Lung (tissue), 12 donors: Measurements from ENCODE around the gene GARNL3. TPM values are rescaled to one million over a fixed set of nuclear protein-coding genes. Genes with fewer than 3 reads are reported as not detected.

Source experiments
- ATAC-seq: fragments of 200-7000 bp; cut with Tn5 transposase; one replicate; pipeline ENCODE4 v1.9.1; 2020; ENCODE audit warnings: moderate number of reproducible peaks; ENCODE audit not compliant: insufficient read depth, low FRiP score
- DNase-seq, 3 donors: peaks; one replicate each; pipeline ENCODE4 v3.0.0-alpha.2; 2013 to 2017
- H3K27ac ChIP-seq, 2 donors: one replicate each; pipeline ENCODE4 v1.5.1; 2013; ENCODE audit warnings: mild to moderate bottlenecking in 2 of 2, moderate library complexity in 2 of 2, control low read depth in 1 of 2, inconsistent platforms in 1 of 2, low read depth in 1 of 2, low read length in 1 of 2
- H3K27me3 ChIP-seq, 3 donors: one replicate each; pipeline ENCODE4 v1.5.1; 2013; ENCODE audit warnings: low read length in 2 of 3; ENCODE audit not compliant: control insufficient read depth in 3 of 3, insufficient read depth in 3 of 3
- H3K36me3 ChIP-seq, 4 donors: one replicate each; pipeline ENCODE4 v1.5.1; 2013; ENCODE audit warnings: low read length in 4 of 4, mild to moderate bottlenecking in 1 of 4, moderate library complexity in 1 of 4; ENCODE audit not compliant: control insufficient read depth in 4 of 4, insufficient read depth in 4 of 4
- H3K4me1 ChIP-seq, 5 donors: one replicate each; pipeline ENCODE4 v1.5.1; 2013; ENCODE audit warnings: low read length in 5 of 5, mild to moderate bottlenecking in 2 of 5, moderate library complexity in 1 of 5; ENCODE audit not compliant: control insufficient read depth in 5 of 5, insufficient read depth in 5 of 5
- H3K4me3 ChIP-seq: one replicate; pipeline ENCODE4 v1.5.1; 2013; ENCODE audit warnings: mild to moderate bottlenecking, control low read depth, moderate library complexity
- H3K9ac ChIP-seq, 2 donors: one replicate each; pipeline ENCODE4 v1.5.1; 2013; ENCODE audit warnings: low read length in 2 of 2, control low read depth in 1 of 2; ENCODE audit not compliant: insufficient read depth in 1 of 2
- H3K9me3 ChIP-seq, 4 donors: one replicate each; pipeline ENCODE4 v1.5.1; 2013; ENCODE audit warnings: low read length in 3 of 4, mild to moderate bottlenecking in 1 of 4, moderate library complexity in 1 of 4; ENCODE audit not compliant: control insufficient read depth in 4 of 4, insufficient read depth in 3 of 4
- WGBS, 2 donors: extraction: QIAGEN DNeasy Blood & Tissue Kit; methylation state at CpG; one replicate each; pipeline ENCODE4 v1.1.7; 2013; 5-methylcytosine and 5-hydroxymethylcytosine counted together
- polyA plus RNA-seq, 2 donors: library from polyadenylated mRNA; stranded (reverse); fragments of 200-250 nt; gene quantifications; one replicate each; pipeline ENCODE4 v1.2.1, GENCODE V29; 2013
- total RNA-seq, 2 donors: library from RNA; depleted of rRNA in 1 of 2; stranded (reverse); fragments of >200 nt in 1 of 2; gene quantifications; one replicate each; pipeline ENCODE4 v1.2.1, GENCODE V29; 2014 to 2021
- TF ChIP-seq, protein P1 (sequence below): IDR thresholded peaks from 2 replicates; pipeline ENCODE4 v1.5.1; 2012; ENCODE audit warnings: mild to moderate bottlenecking; ENCODE audit errors: control extremely low read depth, extremely low read depth
- donor health status: control.
- donor health status: control.
- donor health status: Bipolar disorder and iron deficiency.
- donor health status: healthy.
- donor health status: DM: yes; HTN: yes; CAD: no.

GARNL3 gene
- total and polyA plus RNA-seq, 4 donors: 1.5 to 31.1 (median 4.4) TPM

DNA sequence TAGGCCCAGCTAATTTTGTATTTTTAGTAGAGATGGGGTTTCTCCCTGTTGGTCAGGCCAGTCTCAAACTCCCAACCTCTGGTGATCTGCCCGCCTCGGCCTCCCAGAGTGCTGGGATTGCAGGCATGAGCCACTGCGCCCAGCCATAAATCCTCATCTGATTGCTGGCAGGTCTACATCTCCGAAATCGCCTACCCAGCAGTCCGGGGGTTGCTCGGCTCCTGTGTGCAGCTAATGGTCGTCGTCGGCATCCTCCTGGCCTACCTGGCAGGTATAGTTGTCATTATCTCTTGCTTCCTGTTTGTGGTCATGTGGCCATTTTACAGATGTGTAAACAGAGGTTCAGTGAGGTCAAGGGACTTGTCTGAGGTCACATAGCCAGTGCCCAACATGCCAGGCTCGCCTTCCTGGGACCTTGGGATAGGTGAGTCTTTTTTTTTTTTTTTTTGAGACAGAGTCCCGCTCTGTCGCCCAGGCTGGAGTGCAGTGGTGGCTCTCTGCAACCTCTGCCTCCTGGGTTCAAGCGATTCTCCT lies 135.2 kb downstream of the GARNL3 start:
- ATAC-seq (no peak), DNase-seq (no peak)
- WGBS, 2 donors: 96 to 97% methylated on average over 14 of the region's 14 CpGs
- TF ChIP-seq, protein P1, sequence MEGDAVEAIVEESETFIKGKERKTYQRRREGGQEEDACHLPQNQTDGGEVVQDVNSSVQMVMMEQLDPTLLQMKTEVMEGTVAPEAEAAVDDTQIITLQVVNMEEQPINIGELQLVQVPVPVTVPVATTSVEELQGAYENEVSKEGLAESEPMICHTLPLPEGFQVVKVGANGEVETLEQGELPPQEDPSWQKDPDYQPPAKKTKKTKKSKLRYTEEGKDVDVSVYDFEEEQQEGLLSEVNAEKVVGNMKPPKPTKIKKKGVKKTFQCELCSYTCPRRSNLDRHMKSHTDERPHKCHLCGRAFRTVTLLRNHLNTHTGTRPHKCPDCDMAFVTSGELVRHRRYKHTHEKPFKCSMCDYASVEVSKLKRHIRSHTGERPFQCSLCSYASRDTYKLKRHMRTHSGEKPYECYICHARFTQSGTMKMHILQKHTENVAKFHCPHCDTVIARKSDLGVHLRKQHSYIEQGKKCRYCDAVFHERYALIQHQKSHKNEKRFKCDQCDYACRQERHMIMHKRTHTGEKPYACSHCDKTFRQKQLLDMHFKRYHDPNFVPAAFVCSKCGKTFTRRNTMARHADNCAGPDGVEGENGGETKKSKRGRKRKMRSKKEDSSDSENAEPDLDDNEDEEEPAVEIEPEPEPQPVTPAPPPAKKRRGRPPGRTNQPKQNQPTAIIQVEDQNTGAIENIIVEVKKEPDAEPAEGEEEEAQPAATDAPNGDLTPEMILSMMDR: no peak
- Histone ChIP-seq H3K9me3 (no peaks in the 10 kb centered on the region), H3K27ac (no peak overlapping the region), H3K27me3 (no peaks in the 10 kb centered on the region), H3K4me1 (peaks cover 0 to 12% (median 7%) of the 10 kb centered on the region in 5 donors), H3K4me3 (no peak overlapping the region), H3K36me3 (peaks cover 0 to 24% (median 7%) of the 10 kb centered on the region in 4 donors), H3K9ac (no peak overlapping the region)

DNA sequence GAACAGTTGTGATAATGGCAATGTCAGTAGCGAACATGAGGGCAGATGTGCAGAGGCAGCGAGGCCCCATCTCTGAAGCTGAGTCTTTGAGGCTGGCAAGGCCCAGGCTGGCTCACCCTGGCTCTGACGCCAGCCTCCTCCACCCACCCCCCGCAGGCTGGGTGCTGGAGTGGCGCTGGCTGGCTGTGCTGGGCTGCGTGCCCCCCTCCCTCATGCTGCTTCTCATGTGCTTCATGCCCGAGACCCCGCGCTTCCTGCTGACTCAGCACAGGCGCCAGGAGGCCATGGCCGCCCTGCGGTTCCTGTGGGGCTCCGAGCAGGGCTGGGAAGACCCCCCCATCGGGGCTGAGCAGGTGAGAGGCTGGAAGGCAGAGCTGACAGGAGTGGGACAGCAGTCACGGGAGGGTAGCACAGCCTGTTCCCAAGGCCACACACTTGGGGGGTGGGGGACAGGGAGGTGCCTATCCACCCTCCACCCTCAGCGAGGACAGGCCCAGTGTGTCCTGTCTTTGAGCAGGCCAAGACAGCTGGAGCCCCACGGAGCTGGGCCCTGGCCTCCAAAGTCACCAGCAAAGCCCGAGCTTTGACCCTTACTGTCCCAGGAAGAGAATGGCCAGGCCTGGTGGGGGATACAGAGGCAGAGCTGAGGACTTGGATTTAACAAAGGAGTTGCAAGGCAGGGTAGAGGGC lies 138.0 kb downstream of the GARNL3 start:
- H3K4me3 ChIP-seq: no peak overlapping the region
- TF ChIP-seq, protein P1: no peak
- H3K36me3 ChIP-seq: peaks cover 0 to 38% (median 19%) of the 10 kb centered on the region in 4 donors
- no peak overlapping the region for H3K9ac ChIP-seq
- no peak for DNase-seq
- 64 to 84% methylated on average over 18 of the region's 18 CpGs for WGBS, 2 donors
- no peak for ATAC-seq
- peaks cover 3 to 8% (median 7%) of the 10 kb centered on the region in 5 donors for H3K4me1 ChIP-seq
- H3K9me3 ChIP-seq: no peaks in the 10 kb centered on the region
- H3K27me3 ChIP-seq: no peaks in the 10 kb centered on the region
- H3K27ac ChIP-seq: no peak overlapping the region

GRCh38 chr9:127403507-127404192 lies 139.1 kb downstream of the GARNL3 start:
- 88 to 96% methylated on average over 21 to 22 of the region's 22 CpGs for WGBS, 2 donors
- Histone ChIP-seq H3K27me3 (no peaks in the 10 kb centered on the region), H3K4me1 (peaks cover 0 to 3% (median under 1%) of the 10 kb centered on the region in 5 donors), H3K36me3 (peaks cover 0 to 38% (median 22%) of the 10 kb centered on the region in 4 donors), H3K27ac (no peak overlapping the region), H3K9ac (no peak overlapping the region), H3K4me3 (no peak overlapping the region), H3K9me3 (no peaks in the 10 kb centered on the region)
- no peak for DNase-seq
- ATAC-seq: no peak
- TF ChIP-seq, protein P1: no peak
